Measurements from ENCODE around the gene EIF2B5. TPM values are rescaled to one million over a fixed set of nuclear protein-coding genes. Genes with fewer than 3 reads are reported as not detected.
"Not testable (repeated sequence)": the region's sequence is repeated elsewhere in the genome, so short reads cannot be mapped to it uniquely, and the experiment has no call there.

The EIF2B5 gene
- total RNA-seq, 6 experiments from 2014 or later, result 27.5 to 33.1 (median 31.4) TPM

GRCh38 chr3:184145751-184146270, 10.7 kb downstream of the EIF2B5 start:
- H3K27me3 Mint-ChIP-seq (ENCODE audit: insufficient read depth), result no peaks in the 10 kb centered on the region
- TF ChIP-seq CTCF (IDR thresholded peaks at IDR 0.05), result no peak
- H3K27ac Mint-ChIP-seq, result no peak overlapping the region
- H3K4me1 Mint-ChIP-seq (ENCODE audit: low read depth), result no peaks in the 10 kb centered on the region; the same call in 1 of the 2 replicates
- no peak for DNase-seq
- H3K4me3 Mint-ChIP-seq, result no peak overlapping the region
- H3K36me3 Mint-ChIP-seq (ENCODE audit: low read depth), result peaks cover 15% of the 10 kb centered on the region
- no peaks in the 10 kb centered on the region for H3K9me3 Mint-ChIP-seq

GRCh38 chr3:184148076-184148475, 12.9 kb downstream of the EIF2B5 start:
- Mint-ChIP-seq H3K4me1 (ENCODE audit: low read depth) (no peaks in the 10 kb centered on the region; the same call in 1 of the 2 replicates), H3K27me3 (ENCODE audit: insufficient read depth) (no peaks in the 10 kb centered on the region), H3K27ac (no peak overlapping the region), H3K4me3 (no peak overlapping the region), H3K36me3 (ENCODE audit: low read depth) (no peaks in the 10 kb centered on the region), H3K9me3 (no peaks in the 10 kb centered on the region)
- TF ChIP-seq CTCF (IDR thresholded peaks at IDR 0.05), result no peak
- no peak for DNase-seq

- peaks cover 8% of the 10 kb centered on the region; the same call in 1 of the 2 replicates for H3K4me1 Mint-ChIP-seq (ENCODE audit: low read depth)
- no peak for TF ChIP-seq CTCF (IDR thresholded peaks at IDR 0.05)
- H3K36me3 Mint-ChIP-seq (ENCODE audit: low read depth), result no peaks in the 10 kb centered on the region
- no peak for DNase-seq
- H3K9me3 Mint-ChIP-seq, result no peaks in the 10 kb centered on the region
- no peaks in the 10 kb centered on the region for H3K27me3 Mint-ChIP-seq (ENCODE audit: insufficient read depth)
- no peak overlapping the region for H3K4me3 Mint-ChIP-seq
- no peak overlapping the region for H3K27ac Mint-ChIP-seq
Observed at GRCh38 chr3:184149123-184149522, 14.0 kb downstream of the EIF2B5 start.

GRCh38 chr3:184149770-184150169, 14.6 kb downstream of the EIF2B5 start:
- not testable (repeated sequence) for H3K4me3 Mint-ChIP-seq; H3K36me3 Mint-ChIP-seq (ENCODE audit: low read depth); H3K27me3 Mint-ChIP-seq (ENCODE audit: insufficient read depth); H3K9me3 Mint-ChIP-seq
- Mint-ChIP-seq H3K27ac (peak overlapping the region; percentile 19; the same call in 1 of the 2 replicates), H3K4me1 (ENCODE audit: low read depth) (peaks cover 15% of the 10 kb centered on the region)
- DNase-seq, result peak; percentile 13
- peak; percentile 52; the same call in 1 of the 2 replicates for TF ChIP-seq CTCF (IDR thresholded peaks at IDR 0.05)

- no peak for TF ChIP-seq CTCF (IDR thresholded peaks at IDR 0.05)
- H3K4me3 Mint-ChIP-seq, result peak within 1 kb of the TSS; percentile 91
- H3K36me3 Mint-ChIP-seq (ENCODE audit: low read depth), result peaks cover 12% of the 10 kb centered on the region
- H3K27me3 Mint-ChIP-seq (ENCODE audit: insufficient read depth), result no peaks in the 10 kb centered on the region; the same call in 1 of the 2 replicates
- H3K9me3 Mint-ChIP-seq, result no peaks in the 10 kb centered on the region
- peaks cover 35% of the 10 kb centered on the region for H3K4me1 Mint-ChIP-seq (ENCODE audit: low read depth)
- DNase-seq, result peak; percentile 33
- peak within 1 kb of the TSS; percentile 82 for H3K27ac Mint-ChIP-seq
Observed at GRCh38 chr3:184154885-184155643, 19.9 kb downstream of the EIF2B5 start, which contains the start of gene DVL3. DVL3 (plus strand) TSS chr3:184155377; CDS start chr3:184155636, 259 bp downstream.
